Measurements from ENCODE around the gene DLK1.

The DLK1 gene

GRCh38 chr14:100714258-100714892, 12.3 kb upstream of the DLK1 start:
- no peak for TF ChIP-seq FOXP2 (optimal IDR thresholded peaks at IDR 0.05; ENCODE audit: control extremely low read depth, extremely low read length, insufficient read depth)
- no peak for DNase-seq (ENCODE audit: low read depth, low spot score)
- Histone ChIP-seq H3K9ac (ENCODE audit: insufficient read length) (no peak overlapping the region), H3K27ac (no peak overlapping the region), H3K4me3 (no peak overlapping the region), H3K36me3 (ENCODE audit: insufficient read depth, low read length) (no peaks in the 10 kb centered on the region), H3K9me3 (ENCODE audit: low read depth, low read length) (no peaks in the 10 kb centered on the region)

GRCh38 chr14:100715332-100715731, 11.4 kb upstream of the DLK1 start:
- Histone ChIP-seq H3K27ac (no peak overlapping the region), H3K4me3 (no peak overlapping the region), H3K9ac (ENCODE audit: insufficient read length) (no peak overlapping the region), H3K36me3 (ENCODE audit: insufficient read depth, low read length) (no peaks in the 10 kb centered on the region), H3K9me3 (ENCODE audit: low read depth, low read length) (no peaks in the 10 kb centered on the region)
- DNase-seq (ENCODE audit: low read depth, low spot score) = no peak
- TF ChIP-seq POLR2AphosphoS5 (IDR thresholded peaks at IDR 0.05; ENCODE audit: borderline replicate concordance, low read depth, low read length) (no peak), EZH2 (IDR thresholded peaks at IDR 0.05) (no peak), FOXP2 (optimal IDR thresholded peaks at IDR 0.05; ENCODE audit: control extremely low read depth, extremely low read length, insufficient read depth) (no peak)

DNA sequence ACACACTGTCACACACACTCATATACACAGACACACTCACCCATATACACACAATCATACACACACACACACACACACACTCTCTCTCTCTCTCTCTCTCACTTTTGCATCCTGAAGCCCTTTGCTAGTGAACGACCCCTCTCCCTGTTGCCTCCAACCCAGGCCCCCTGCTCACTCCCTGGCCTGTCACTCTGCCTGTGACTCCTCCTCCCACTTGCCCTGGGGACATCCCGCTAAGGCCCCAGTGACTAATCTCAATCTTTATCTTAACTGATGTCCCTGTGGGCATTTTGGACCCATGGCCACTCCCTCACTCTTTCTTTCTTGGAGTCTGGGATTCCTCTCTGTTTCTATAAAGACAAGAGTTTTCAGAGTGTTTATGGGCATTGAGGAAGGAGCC, 10.9 kb upstream of the DLK1 start:
- Histone ChIP-seq H3K9me3 (ENCODE audit: low read depth, low read length) (no peaks in the 10 kb centered on the region), H3K27ac (no peak overlapping the region), H3K4me3 (no peak overlapping the region), H3K9ac (ENCODE audit: insufficient read length) (no peak overlapping the region), H3K36me3 (ENCODE audit: insufficient read depth, low read length) (no peaks in the 10 kb centered on the region)
- DNase-seq (ENCODE audit: low read depth, low spot score) = no peak
- no peak for TF ChIP-seq EZH2 (IDR thresholded peaks at IDR 0.05)
- no peak for TF ChIP-seq FOXP2 (optimal IDR thresholded peaks at IDR 0.05; ENCODE audit: control extremely low read depth, extremely low read length, insufficient read depth)
- TF ChIP-seq POLR2AphosphoS5 (IDR thresholded peaks at IDR 0.05; ENCODE audit: borderline replicate concordance, low read depth, low read length) = no peak

- Histone ChIP-seq H3K36me3 (ENCODE audit: insufficient read depth, low read length) (no peaks in the 10 kb centered on the region), H3K4me3 (no peak overlapping the region), H3K27ac (no peak overlapping the region), H3K9me3 (ENCODE audit: low read depth, low read length) (no peaks in the 10 kb centered on the region), H3K9ac (ENCODE audit: insufficient read length) (no peak overlapping the region)
- TF ChIP-seq POLR2AphosphoS5 (IDR thresholded peaks at IDR 0.05; ENCODE audit: borderline replicate concordance, low read depth, low read length) (no peak), EZH2 (IDR thresholded peaks at IDR 0.05) (no peak), FOXP2 (optimal IDR thresholded peaks at IDR 0.05; ENCODE audit: control extremely low read depth, extremely low read length, insufficient read depth) (no peak)
- no peak for DNase-seq (ENCODE audit: low read depth, low spot score)
These were observed 9.3 kb upstream of the DLK1 start for GRCh38 chr14:100717386-100717785.

- Histone ChIP-seq H3K9me3 (ENCODE audit: low read depth, low read length) (no peaks in the 10 kb centered on the region), H3K27ac (no peak overlapping the region), H3K36me3 (ENCODE audit: insufficient read depth, low read length) (no peaks in the 10 kb centered on the region), H3K9ac (ENCODE audit: insufficient read length) (no peak overlapping the region), H3K4me3 (no peak overlapping the region)
- TF ChIP-seq POLR2AphosphoS5 (IDR thresholded peaks at IDR 0.05; ENCODE audit: borderline replicate concordance, low read depth, low read length) (no peak), FOXP2 (optimal IDR thresholded peaks at IDR 0.05; ENCODE audit: control extremely low read depth, extremely low read length, insufficient read depth) (no peak), EZH2 (IDR thresholded peaks at IDR 0.05) (no peak)
- no peak for DNase-seq (ENCODE audit: low read depth, low spot score)
These were observed 6.6 kb upstream of the DLK1 start for GRCh38 chr14:100719976-100720520.

DNA sequence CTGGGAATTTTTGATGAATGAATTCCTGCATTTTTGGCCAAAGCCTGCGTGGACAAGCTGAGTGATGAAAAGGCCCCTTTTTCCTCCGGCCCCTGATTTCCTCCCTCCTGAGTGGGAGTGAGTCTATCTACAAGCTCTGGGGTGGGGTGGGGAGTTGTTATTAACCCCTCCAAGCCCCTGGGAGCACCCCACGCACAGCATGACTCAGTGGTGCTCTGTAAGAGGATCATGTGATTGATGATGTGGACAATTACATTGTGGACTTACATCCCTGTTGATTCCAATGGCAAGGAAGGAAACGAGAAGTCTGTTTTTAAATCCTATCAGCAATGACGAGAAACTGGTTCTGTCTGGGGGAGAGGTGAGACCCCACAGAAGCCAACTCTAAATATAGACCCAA, 5.1 kb upstream of the DLK1 start:
- Histone ChIP-seq H3K36me3 (ENCODE audit: insufficient read depth, low read length) (no peaks in the 10 kb centered on the region), H3K27ac (no peak overlapping the region), H3K4me3 (no peak overlapping the region), H3K9ac (ENCODE audit: insufficient read length) (no peak overlapping the region), H3K9me3 (ENCODE audit: low read depth, low read length) (no peaks in the 10 kb centered on the region)
- DNase-seq (ENCODE audit: low read depth, low spot score) = no peak
- TF ChIP-seq FOXP2 (optimal IDR thresholded peaks at IDR 0.05; ENCODE audit: control extremely low read depth, extremely low read length, insufficient read depth) (no peak), POLR2AphosphoS5 (IDR thresholded peaks at IDR 0.05; ENCODE audit: borderline replicate concordance, low read depth, low read length) (no peak), EZH2 (IDR thresholded peaks at IDR 0.05) (no peak)

- Histone ChIP-seq H3K4me3 (no peak overlapping the region), H3K36me3 (ENCODE audit: insufficient read depth, low read length) (no peaks in the 10 kb centered on the region), H3K9ac (ENCODE audit: insufficient read length) (no peak overlapping the region), H3K9me3 (ENCODE audit: low read depth, low read length) (no peaks in the 10 kb centered on the region), H3K27ac (no peak overlapping the region)
- DNase-seq (ENCODE audit: low read depth, low spot score) = no peak
- TF ChIP-seq EZH2 (IDR thresholded peaks at IDR 0.05) (no peak), POLR2AphosphoS5 (IDR thresholded peaks at IDR 0.05; ENCODE audit: borderline replicate concordance, low read depth, low read length) (no peak), FOXP2 (optimal IDR thresholded peaks at IDR 0.05; ENCODE audit: control extremely low read depth, extremely low read length, insufficient read depth) (no peak)
These were observed 4.3 kb upstream of the DLK1 start for GRCh38 chr14:100722367-100722766.

DNA sequence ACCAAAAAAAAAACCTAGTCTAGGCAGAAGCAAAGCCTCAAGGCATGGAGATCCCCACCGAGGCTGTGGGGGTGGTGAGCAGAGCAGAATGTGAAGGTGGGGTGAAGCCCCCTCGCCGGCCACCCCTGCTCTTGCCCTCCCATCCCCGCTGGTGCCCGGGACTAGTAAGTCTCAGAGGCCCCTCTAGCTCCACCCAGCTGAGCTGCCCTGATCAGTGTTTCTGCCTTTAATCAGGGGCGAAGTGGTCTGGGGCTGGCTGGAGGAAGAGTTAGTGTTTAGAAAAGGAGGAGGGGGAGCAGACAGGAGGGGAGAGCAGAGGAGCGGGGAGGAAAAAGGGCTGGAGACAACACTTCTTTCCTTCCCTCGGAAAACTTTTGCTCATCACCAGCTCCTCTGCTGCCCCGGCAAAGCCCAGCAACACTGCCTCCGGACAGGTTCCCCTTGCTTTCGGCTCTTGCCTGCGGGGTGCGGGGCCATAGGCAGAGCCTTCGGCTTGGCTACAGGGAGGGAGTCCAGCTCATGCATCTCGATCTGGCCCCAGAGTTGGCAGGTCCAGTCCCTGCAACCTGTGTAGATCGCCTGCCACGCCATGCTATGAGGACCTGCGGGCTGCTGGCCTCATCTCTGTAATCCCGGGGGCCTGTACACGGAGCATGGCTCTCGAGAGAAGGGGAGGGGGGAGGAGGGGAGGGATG, 3.4 kb upstream of the DLK1 start:
- no peaks in the 10 kb centered on the region for H3K36me3 ChIP-seq (ENCODE audit: insufficient read depth, low read length)
- DNase-seq (ENCODE audit: low read depth, low spot score) = no peak
- no peak overlapping the region for H3K27ac ChIP-seq
- H3K9me3 ChIP-seq (ENCODE audit: low read depth, low read length) = no peaks in the 10 kb centered on the region
- no peak overlapping the region for H3K4me3 ChIP-seq
- H3K9ac ChIP-seq (ENCODE audit: insufficient read length) = no peak overlapping the region
- no peak for TF ChIP-seq EZH2 (IDR thresholded peaks at IDR 0.05)
- TF ChIP-seq FOXP2 (optimal IDR thresholded peaks at IDR 0.05; ENCODE audit: control extremely low read depth, extremely low read length, insufficient read depth) = no peak
- TF ChIP-seq POLR2AphosphoS5 (IDR thresholded peaks at IDR 0.05; ENCODE audit: borderline replicate concordance, low read depth, low read length) = no peak

Measured in SK-N-MC (cell line).